ENCODE data around the gene LEMD2. TPM values are rescaled to one million over a fixed set of nuclear protein-coding genes. Genes with fewer than 3 reads are reported as not detected.

The LEMD2 gene
- total and polyA plus RNA-seq, 7 donors = 21.3 to 63.3 (median 37.3) TPM

- WGBS, 3 donors = 88 to 93% (median 90%) methylated on average over 12 of the region's 12 CpGs
- ATAC-seq = no peak
- no peak for DNase-seq
- intact Hi-C loops (cut with DNase I) = no loop called here
- TF ChIP-seq CTCF (IDR thresholded peaks at IDR 0.05) = no peak
- Histone ChIP-seq H3K36me3 (ENCODE audit: insufficient read depth in 1 of 2, low read depth in 1 of 2) (no peaks in the 10 kb centered on the region), H3K4me3 (no peak overlapping the region), H3K27ac (no peak overlapping the region), H3K27me3 (ENCODE audit: insufficient read depth in 3 of 3, low read length in 2 of 3) (no peaks in the 10 kb centered on the region), H3K9me3 (no peaks in the 10 kb centered on the region), H3K4me1 (peaks cover 24% of the 10 kb centered on the region)
These were observed 32.5 kb downstream of the LEMD2 start for GRCh38 chr6:33756211-33756954.

GRCh38 chr6:33755070-33755869, 33.7 kb downstream of the LEMD2 start:
- 68 to 76% (median 72%) methylated on average over 13 of the region's 13 CpGs for WGBS, 3 donors
- no peak overlapping the region for H3K27ac ChIP-seq

GRCh38 chr6:33754222-33754621, 34.7 kb downstream of the LEMD2 start:
- Histone ChIP-seq H3K36me3 (ENCODE audit: insufficient read depth in 1 of 2, low read depth in 1 of 2) (no peaks in the 10 kb centered on the region), H3K27me3 (ENCODE audit: insufficient read depth in 3 of 3, low read length in 2 of 3) (no peaks in the 10 kb centered on the region), H3K9me3 (no peaks in the 10 kb centered on the region), H3K27ac (no peak overlapping the region), H3K4me1 (peaks cover 26% of the 10 kb centered on the region), H3K4me3 (no peak overlapping the region)
- TF ChIP-seq CTCF (IDR thresholded peaks at IDR 0.05) = no peak
- WGBS, 3 donors = 78 to 81% (median 79%) methylated on average over 11 of the region's 11 CpGs
- intact Hi-C loops (cut with DNase I) = no loop called here
- ATAC-seq = no peak
- no peak for DNase-seq

More at GRCh38 chr6:33755070-33755869, 33.7 kb downstream of the LEMD2 start:
- Histone ChIP-seq H3K27me3 (ENCODE audit: insufficient read depth in 3 of 3, low read length in 2 of 3) (no peaks in the 10 kb centered on the region), H3K9me3 (no peaks in the 10 kb centered on the region), H3K4me1 (peaks cover 19% of the 10 kb centered on the region), H3K4me3 (no peak overlapping the region), H3K36me3 (ENCODE audit: insufficient read depth in 1 of 2, low read depth in 1 of 2) (no peaks in the 10 kb centered on the region)
- no peak for DNase-seq
- intact Hi-C loops (cut with DNase I) = no loop called here
- no peak for TF ChIP-seq CTCF (IDR thresholded peaks at IDR 0.05)
- ATAC-seq = peak in 1 of 4 donors; percentile 17

GRCh38 chr6:33752646-33753015, 36.3 kb downstream of the LEMD2 start:
- DNase-seq (no peak), ATAC-seq (no peak)
- WGBS, 3 donors = 90 to 100% (median 95%) methylated on average over 1 of the region's 1 CpG
- Histone ChIP-seq H3K4me3 (no peak overlapping the region), H3K4me1 (peaks cover 26% of the 10 kb centered on the region), H3K27me3 (ENCODE audit: insufficient read depth in 3 of 3, low read length in 2 of 3) (no peaks in the 10 kb centered on the region), H3K36me3 (ENCODE audit: insufficient read depth in 1 of 2, low read depth in 1 of 2) (no peaks in the 10 kb centered on the region), H3K9me3 (no peaks in the 10 kb centered on the region), H3K27ac (peak overlapping the region; percentile 100)
- intact Hi-C loops (cut with DNase I) = no loop called here
- TF ChIP-seq CTCF (IDR thresholded peaks at IDR 0.05) = no peak

Data from psoas muscle (tissue), 8 donors.